ENCODE measurements around the gene CCL7.

Gene CCL7

GRCh38 chr17:34287875-34288274, 17.9 kb downstream of the CCL7 start:
- no peak for DNase-seq (ENCODE audit: low read depth)

GRCh38 chr17:34290586-34290985, 20.6 kb downstream of the CCL7 start:
- DNase-seq (ENCODE audit: low read depth), result no peak

DNA sequence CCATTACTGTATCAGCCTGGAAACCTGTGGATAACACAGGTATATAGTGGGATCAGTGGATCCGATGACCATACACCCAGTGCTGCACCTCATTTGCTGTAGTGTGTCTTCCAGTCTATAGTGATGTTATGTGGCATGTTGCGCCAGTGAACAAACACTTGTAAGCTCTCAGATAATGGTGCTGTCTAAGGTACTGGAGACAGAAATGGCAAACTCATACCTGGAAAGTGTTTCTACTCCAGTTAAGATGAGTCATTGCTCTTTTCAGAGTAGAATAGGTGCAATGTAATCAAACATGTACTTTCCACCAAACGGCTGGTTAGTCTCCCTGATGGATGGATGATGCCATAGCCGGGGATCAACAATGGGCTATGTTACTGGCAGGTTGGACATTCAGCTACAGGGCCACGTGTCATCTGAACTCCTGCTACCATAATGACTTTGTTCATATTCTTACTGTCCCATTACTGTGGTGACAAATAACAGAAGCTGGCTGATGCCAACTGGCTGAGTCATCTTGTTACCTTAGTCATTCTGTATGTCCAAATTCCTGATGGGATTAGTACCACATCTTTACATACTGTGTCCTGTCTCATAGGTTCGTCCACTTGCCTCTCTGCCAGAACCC, 21.8 kb downstream of the CCL7 start:
- DNase-seq (ENCODE audit: low read depth), result no peak

DNA sequence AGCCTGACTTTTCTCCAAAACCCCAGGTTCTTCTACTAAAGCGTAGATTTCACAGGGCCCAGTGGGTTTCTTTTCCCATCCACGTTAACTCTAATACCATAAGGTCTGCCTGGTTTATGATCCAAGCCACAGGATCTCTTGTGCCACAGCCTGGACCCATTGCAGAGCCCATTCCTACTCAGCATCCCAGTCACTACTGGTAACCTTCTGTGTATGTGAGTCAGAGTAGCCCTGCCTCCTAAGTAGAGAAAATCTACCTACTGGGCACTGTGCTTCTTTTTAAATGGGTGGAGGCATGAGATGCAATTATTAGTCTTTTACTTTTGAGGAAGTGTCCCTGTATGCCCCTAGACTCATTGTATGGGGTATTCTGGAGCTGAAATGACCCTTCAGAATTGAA, 29.0 kb downstream of the CCL7 start:
- no peak for DNase-seq (ENCODE audit: low read depth)

DNA sequence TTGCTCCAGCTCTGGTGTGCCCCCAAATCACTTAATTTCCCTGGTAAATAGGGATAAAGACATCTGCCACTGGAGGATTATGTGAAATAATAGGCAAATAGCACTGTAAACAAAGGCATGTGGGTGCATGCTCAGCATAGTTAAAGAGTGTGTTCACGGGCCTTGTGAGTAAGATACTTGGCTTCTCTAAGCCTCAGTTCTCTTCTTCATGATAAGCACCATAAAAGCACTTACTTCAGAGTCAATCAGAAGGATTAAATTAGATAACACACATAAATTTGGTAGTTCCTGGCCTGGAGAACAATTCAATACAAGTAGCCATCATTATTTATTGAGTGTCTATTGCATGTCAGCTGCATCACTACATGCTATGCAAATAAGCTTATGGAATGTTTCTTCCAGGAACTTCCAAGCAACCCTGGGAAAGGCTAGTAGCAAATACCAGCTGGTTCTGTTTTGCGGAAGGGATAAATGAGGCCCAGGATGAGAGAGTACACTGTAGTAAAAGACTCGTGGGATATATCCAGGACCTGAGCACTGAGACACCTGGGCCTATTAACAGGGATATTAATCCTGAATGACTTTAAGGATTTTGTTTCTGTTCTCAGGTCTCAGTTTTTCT, 30.0 kb downstream of the CCL7 start:
- DNase-seq (ENCODE audit: low read depth), result no peak

- no peak for DNase-seq (ENCODE audit: low read depth)
Observed at GRCh38 chr17:34300652-34301370, 30.8 kb downstream of the CCL7 start.

GRCh38 chr17:34301986-34302385, 32.0 kb downstream of the CCL7 start:
- DNase-seq (ENCODE audit: low read depth), result no peak

GRCh38 chr17:34302636-34303035, 32.6 kb downstream of the CCL7 start:
- no peak for DNase-seq (ENCODE audit: low read depth)

- no peak for DNase-seq (ENCODE audit: low read depth)
Observed at GRCh38 chr17:34303606-34304005, 33.6 kb downstream of the CCL7 start.

DNA sequence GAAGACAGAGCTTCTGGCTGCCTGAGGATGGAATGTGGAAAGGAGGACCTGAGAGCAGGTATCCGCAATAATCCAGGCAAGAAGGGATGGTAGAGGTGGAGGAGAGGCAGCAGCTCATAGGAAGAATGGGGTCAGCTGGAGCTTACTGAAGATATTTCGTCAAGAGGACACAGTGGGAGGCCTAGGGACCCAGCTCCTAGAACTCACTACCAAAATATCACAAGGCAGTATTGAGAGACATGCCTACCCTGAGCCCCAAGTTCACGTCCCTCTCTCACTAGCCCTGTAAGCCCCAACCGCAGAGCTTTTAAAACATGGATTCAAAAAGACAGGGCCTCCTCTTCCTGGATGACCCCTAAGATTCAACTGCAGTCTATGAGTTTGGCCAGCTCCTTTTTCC, 35.0 kb downstream of the CCL7 start:
- DNase-seq (ENCODE audit: low read depth), result no peak

DNA sequence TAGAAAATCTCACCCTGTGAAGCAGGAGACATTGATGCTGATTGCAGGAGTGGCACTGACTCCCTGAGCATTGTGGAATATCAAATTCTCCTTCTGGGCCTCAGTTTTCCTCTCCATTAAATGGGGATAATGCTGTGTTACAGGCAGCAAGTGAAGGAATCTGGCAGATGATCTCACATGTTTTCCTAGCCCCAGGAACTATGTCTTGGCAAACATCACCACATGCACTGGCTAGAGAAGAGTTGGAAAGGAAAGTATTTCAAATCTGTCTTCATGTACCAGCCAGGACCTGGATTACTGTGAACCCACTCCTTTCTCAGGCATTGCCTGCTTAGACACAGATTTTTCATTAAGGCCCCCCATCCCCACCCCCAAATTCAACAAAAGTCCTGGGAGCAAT, 35.6 kb downstream of the CCL7 start:
- no peak for DNase-seq (ENCODE audit: low read depth)

DNA sequence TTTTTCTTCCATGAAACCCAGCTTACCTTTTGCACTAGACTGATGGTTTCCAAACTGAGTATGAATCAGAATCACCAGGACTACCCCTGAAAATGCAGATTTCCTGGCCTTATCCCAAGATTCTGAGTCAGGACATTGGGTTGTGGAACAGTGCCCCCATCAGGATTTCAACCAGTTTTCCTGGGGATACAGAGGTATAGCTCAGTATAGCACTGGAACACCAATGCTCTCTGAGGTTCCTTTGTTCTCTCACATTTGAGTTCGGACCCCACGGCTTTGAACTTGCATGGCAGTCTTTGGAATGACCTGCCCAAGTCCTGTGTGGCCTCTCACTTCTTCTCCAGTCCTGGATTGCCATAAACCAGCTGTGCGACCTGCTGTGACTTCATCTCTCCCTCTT, 36.4 kb downstream of the CCL7 start:
- DNase-seq (ENCODE audit: low read depth), result no peak

GRCh38 chr17:34307110-34307509, 37.1 kb downstream of the CCL7 start:
- no peak for DNase-seq (ENCODE audit: low read depth)

GRCh38 chr17:34308371-34308770, 38.4 kb downstream of the CCL7 start:
- no peak for DNase-seq (ENCODE audit: low read depth)

DNA sequence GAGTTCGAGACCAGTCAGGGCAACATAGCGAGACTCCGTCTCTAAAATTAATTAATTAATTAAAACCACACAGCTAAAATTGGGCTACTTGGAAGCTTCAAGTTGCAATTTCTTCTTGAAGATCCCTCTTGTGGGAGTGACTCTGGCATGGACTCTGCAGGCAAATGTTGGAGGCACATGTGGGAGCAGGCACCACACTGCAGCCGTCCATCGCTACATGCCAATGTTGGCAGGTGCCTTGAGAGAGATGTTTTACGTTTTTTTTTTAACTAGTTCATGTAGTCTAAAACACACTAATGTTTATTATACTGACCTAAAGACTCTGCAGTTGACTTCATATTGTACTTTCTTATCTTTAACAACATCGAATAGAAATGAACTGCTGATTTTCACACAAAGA, 41.3 kb downstream of the CCL7 start:
- no peak for DNase-seq (ENCODE audit: low read depth)

DNA sequence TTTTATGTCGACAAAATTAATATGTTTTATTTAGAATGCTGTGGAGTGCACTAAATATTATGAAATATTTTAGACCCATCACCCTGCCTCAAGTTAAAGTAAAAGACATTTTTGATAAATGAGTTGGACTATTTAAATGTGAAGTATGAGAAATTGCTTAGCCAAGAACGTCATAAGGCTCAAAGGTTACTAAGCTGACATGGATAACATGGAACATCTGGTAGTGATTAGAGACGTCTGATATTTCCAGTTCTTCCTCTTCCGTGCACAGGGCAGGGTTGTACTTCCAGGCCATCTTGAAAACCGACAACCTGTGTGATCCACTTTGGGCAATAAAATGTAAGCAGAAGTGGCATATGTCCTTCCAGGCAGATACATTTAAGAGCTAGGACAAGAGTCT, 42.1 kb downstream of the CCL7 start:
- no peak for DNase-seq (ENCODE audit: low read depth)

GRCh38 chr17:34313164-34313563, 43.1 kb downstream of the CCL7 start:
- no peak for DNase-seq (ENCODE audit: low read depth)

GRCh38 chr17:34314279-34314678, 44.3 kb downstream of the CCL7 start:
- DNase-seq (ENCODE audit: low read depth), result no peak

GRCh38 chr17:34318474-34318873, 48.5 kb downstream of the CCL7 start:
- no peak for DNase-seq (ENCODE audit: low read depth)

GRCh38 chr17:34319039-34319483, 49.0 kb downstream of the CCL7 start, which contains the start of gene CCL8:
CCL8 (plus strand) TSS chr17:34319435; CDS start chr17:34319502, 67 bp downstream.
- DNase-seq (ENCODE audit: low read depth), result no peak

Data from stimulated activated CD8-positive, alpha-beta memory T cell treated with anti-CD3 and anti-CD28 coated beads, Interleukin-12 subunit alpha, Interleukin-12 subunit beta, amount 100 ng/mL, for 4 hours (primary cell).